ENCODE results near the gene ZNF608. TPM values are rescaled to one million over a fixed set of nuclear protein-coding genes. Genes with fewer than 3 reads are reported as not detected.
A peak's percentile ranks its signal among the peaks of the same experiment; 100 is the strongest.

The ZNF608 gene
- total RNA-seq, 2 experiments from 2014 or later: 22.6 to 58.8 TPM

DNA sequence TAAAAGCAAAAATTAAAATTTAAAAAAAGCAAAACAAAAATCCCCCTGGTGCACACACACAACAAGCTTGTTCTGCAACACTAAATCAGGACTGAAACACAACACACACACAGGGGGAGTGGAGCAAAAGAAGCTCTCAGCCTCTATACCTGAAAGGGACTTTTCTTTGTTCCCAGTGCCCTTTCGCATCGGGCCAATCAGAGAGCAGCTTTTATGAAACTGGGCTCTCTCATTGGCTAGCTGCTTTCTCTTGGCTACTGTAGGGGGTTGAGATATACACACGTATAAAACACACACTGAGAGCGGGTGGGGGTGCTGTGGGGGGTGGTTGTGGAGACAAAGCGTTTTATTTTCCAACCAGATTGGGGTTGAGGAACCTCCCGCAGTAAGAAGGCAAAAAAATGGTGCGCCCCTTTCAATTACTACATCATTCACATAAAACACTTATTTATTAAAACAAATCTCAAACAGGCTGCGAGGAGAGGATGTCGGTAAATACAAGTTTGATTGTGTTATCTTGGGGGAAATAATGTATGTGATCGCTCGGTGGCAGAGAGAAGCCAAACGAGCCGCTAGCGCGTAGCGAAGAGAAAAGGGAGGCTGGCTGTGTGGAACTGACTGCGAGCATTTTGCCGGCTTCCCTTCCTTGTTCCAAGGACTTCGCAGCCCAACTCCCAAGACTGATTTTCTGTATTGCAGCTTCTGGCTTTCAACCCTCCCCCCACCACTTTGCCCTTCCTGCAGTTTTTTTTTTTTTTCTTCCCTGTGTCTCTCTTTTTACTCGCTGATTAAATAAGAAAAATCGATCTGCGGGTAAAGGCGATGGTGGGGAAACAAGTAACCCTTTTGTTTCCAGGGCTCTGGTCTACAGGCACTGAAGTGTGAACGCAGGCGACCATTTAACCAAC is 2.5 kb upstream of the ZNF608 start:
- TF ChIP-seq EZH2phosphoT487 (IDR thresholded peaks at IDR 0.05; ENCODE audit: borderline replicate concordance, low read depth, low read length): no peak
- TF ChIP-seq, protein P1, sequence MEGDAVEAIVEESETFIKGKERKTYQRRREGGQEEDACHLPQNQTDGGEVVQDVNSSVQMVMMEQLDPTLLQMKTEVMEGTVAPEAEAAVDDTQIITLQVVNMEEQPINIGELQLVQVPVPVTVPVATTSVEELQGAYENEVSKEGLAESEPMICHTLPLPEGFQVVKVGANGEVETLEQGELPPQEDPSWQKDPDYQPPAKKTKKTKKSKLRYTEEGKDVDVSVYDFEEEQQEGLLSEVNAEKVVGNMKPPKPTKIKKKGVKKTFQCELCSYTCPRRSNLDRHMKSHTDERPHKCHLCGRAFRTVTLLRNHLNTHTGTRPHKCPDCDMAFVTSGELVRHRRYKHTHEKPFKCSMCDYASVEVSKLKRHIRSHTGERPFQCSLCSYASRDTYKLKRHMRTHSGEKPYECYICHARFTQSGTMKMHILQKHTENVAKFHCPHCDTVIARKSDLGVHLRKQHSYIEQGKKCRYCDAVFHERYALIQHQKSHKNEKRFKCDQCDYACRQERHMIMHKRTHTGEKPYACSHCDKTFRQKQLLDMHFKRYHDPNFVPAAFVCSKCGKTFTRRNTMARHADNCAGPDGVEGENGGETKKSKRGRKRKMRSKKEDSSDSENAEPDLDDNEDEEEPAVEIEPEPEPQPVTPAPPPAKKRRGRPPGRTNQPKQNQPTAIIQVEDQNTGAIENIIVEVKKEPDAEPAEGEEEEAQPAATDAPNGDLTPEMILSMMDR (conservative IDR thresholded peaks at IDR 0.05; ENCODE audit: low read length): peak; percentile 33; the same call in 1 of the 2 replicates
- CTCF ChIA-PET (ENCODE audit: unreplicated experiment): interaction anchor here (0.6 to 1.4 kb wide), 6 partner anchors 9 to 258 kb away, joined by 3 read pairs; no protein-coding TSS in a partner anchor
- peaks cover 35% of the 10 kb centered on the region; the same call in 1 of the 2 replicates for H3K79me2 ChIP-seq (ENCODE audit: insufficient read depth, low read depth, low read length)
- no peaks in the 10 kb centered on the region for H3K36me3 ChIP-seq (ENCODE audit: insufficient read depth, low read length)
- peak; percentile 96 for DNase-seq (ENCODE audit: low spot score)
- H3K27ac ChIP-seq (ENCODE audit: low read depth, low read length, poor library complexity, severe bottlenecking): peak overlapping the region; percentile 97
- POLR2A ChIA-PET: interaction anchor here (0.6 to 7.3 kb wide), 44 partner anchors 9 to 841 kb away, joined by 3 to 84 read pairs (median 7); no protein-coding TSS in a partner anchor
- TSS peak; percentile 87 for BruUV-seq (replicated peaks)
- H3K4me3 ChIP-seq (ENCODE audit: low read depth, low read length, poor library complexity, severe bottlenecking): peak overlapping the region; percentile 85
- peak overlapping the region; percentile 74 for H2AFZ ChIP-seq (ENCODE audit: low read length)
- no peaks in the 10 kb centered on the region for H3K9me3 ChIP-seq (ENCODE audit: low read length)
- H3K4me2 ChIP-seq (ENCODE audit: low read length): peak overlapping the region; percentile 94
- no peaks in the 10 kb centered on the region for H3K9me2 ChIP-seq (ENCODE audit: insufficient read depth, low read length)
- H3K4me1 ChIP-seq (ENCODE audit: insufficient read depth, low read length, poor library complexity, severe bottlenecking): peaks cover 21% of the 10 kb centered on the region
- no peaks in the 10 kb centered on the region for H4K20me1 ChIP-seq (ENCODE audit: insufficient read depth, low read length)
- intact Hi-C loops (cut with micrococcal nuclease; ENCODE audit: unreplicated experiment): loop anchor here (1.0 to 10.0 kb wide), 5 partner anchors 78 to 1856 kb away; partner anchors contain the start of gene PHAX

GRCh38 chr5:124747791-124748686 is 1.6 kb upstream of the ZNF608 start:
- ChIA-PET POLR2A (interaction anchor here (0.6 to 7.3 kb wide), 49 partner anchors 8 to 840 kb away, joined by 3 to 84 read pairs (median 5); no protein-coding TSS in a partner anchor), CTCF (ENCODE audit: unreplicated experiment) (interaction anchor here (0.6 to 1.1 kb wide), 4 partner anchors 23 to 259 kb away, joined by 3 read pairs; no protein-coding TSS in a partner anchor)
- TF ChIP-seq, protein P1 (conservative IDR thresholded peaks at IDR 0.05; ENCODE audit: low read length): no peak
- TF ChIP-seq EZH2phosphoT487 (IDR thresholded peaks at IDR 0.05; ENCODE audit: borderline replicate concordance, low read depth, low read length): no peak
- H3K4me3 ChIP-seq (ENCODE audit: low read depth, low read length, poor library complexity, severe bottlenecking): peak overlapping the region; percentile 85
- peak overlapping the region; percentile 97 for H3K27ac ChIP-seq (ENCODE audit: low read depth, low read length, poor library complexity, severe bottlenecking)
- peaks cover 44% of the 10 kb centered on the region for H3K79me2 ChIP-seq (ENCODE audit: insufficient read depth, low read depth, low read length)
- H3K4me1 ChIP-seq (ENCODE audit: insufficient read depth, low read length, poor library complexity, severe bottlenecking): peaks cover 17% of the 10 kb centered on the region
- no peaks in the 10 kb centered on the region for H3K9me2 ChIP-seq (ENCODE audit: insufficient read depth, low read length)
- H3K9me3 ChIP-seq (ENCODE audit: low read length): no peaks in the 10 kb centered on the region
- peak overlapping the region; percentile 65; the same call in 1 of the 2 replicates for H2AFZ ChIP-seq (ENCODE audit: low read length)
- no peaks in the 10 kb centered on the region for H4K20me1 ChIP-seq (ENCODE audit: insufficient read depth, low read length)
- BruUV-seq (replicated peaks): TSS peak; percentile 45
- H3K36me3 ChIP-seq (ENCODE audit: insufficient read depth, low read length): no peaks in the 10 kb centered on the region
- intact Hi-C loops (cut with micrococcal nuclease; ENCODE audit: unreplicated experiment): loop anchor here (1.0 to 10.0 kb wide), 6 partner anchors 79 to 1857 kb away; partner anchors contain the start of gene PHAX
- peak overlapping the region; percentile 94 for H3K4me2 ChIP-seq (ENCODE audit: low read length)
- DNase-seq (ENCODE audit: low spot score): peak; percentile 87
